Inflammatory macrophage treated with lipopolysaccharide for 4 hours (primary cell): ENCODE data around the gene FBXO10.
"Not testable (repeated sequence)": the region's sequence is repeated elsewhere in the genome, so short reads cannot be mapped to it uniquely, and the experiment has no call there.

ENCODE experiments used
- DNase-seq: peaks from one replicate; pipeline ENCODE4 v3.0.0-alpha.2; 2020

The FBXO10 gene

DNA sequence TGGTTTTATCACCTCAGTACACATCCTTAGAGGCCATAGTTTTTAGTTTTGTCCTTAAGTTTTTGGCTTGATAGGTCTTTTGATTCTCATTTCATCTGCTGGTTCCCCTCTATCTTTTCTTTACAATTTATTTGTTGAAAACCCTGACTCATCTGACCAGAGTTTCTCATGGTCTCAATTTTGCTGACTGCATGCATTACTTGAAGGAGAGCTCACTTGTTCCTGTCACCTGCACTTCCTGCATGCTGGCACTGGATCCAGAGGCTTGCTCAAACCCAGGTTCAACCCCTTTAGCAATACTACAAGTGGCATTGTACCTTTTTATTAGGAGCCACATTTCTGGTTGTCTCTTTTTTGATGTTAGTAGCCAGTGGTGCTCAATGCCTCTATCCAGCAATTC lies 26.7 kb downstream of the FBXO10 start:
- no peak for DNase-seq

DNA sequence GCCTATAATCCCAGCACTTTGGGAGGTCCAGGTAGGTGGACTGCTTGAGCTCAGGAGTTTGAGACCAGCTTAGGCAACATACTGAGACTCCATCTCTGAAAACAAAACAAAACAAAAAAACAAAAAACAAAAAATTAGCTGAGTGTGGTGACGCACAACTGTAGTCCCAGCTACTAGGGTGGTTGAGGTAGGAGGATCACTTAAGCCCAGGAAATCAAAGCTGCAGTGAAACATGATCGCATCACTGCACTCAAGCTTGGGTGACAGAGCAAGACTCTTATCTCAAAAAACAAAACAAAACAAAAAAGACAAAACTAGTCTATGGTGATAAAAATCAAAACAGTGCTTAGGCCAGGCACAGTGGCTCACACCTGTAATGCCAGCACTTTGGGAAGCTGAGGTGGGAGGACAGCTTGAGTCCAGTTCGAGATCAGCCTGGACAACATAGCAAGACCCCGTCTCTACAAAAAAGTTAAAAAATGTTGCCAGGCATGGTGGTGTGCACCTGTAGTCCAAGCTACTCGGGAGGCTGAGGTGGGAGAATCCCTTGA lies 28.8 kb downstream of the FBXO10 start:
- no peak for DNase-seq

DNA sequence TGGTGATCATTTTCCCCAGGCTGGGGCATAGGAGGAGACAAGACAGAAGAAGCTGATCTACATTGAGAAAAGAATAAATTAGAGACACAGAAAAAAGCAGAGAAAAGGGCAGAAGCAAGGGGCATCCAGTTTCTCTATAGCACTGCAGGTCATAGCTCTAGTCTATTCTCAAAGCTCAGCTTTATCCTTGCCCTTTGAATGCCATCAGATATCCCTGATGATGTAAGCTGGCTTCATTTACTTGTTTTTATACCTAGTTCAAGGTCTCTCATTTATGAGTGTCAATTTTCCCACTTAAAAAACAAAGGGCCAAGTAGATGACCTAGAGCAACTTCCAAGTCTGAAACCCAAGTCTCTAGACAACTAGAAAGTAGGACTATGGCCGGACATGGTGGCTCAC lies 32.7 kb downstream of the FBXO10 start:
- DNase-seq, result no peak

DNA sequence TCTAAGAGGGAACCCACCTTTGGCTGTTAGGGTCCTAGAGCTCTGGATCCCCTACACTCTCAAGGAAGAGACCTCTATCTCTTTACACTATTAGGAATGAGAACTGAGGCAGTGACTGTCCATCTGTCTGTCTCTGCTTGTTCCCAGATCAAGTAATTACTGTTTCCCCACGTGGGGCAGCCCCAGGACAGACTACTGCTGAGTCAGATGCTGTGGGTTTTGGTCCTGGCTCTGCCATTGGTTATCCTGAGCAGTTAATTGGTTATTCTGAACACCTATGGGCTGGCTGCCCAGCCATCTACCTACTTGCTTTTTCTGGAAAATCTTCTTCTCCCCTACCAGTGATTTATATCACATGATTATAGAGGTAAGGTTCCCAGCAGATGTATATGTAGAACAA lies 33.3 kb downstream of the FBXO10 start:
- DNase-seq, result no peak

DNA sequence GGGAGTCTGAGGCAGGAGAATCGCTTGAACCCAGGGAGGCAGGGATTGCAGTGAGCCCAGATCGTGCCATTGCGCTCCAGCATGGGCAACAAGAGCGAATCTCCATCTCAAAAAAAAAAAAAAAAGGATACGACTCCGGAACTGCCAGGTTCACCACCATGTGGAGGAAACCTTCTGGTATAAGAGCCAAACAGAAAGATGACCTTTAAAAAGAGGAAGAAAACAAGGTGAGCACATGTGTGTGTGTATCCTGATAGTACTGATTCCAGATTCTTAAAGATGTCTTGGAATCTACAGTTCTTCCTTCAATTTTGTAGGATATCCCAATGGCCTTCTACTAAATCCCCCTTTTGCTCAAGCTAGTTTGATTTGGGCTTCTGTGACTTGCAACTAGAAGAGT lies 33.7 kb downstream of the FBXO10 start:
- no peak for DNase-seq

DNA sequence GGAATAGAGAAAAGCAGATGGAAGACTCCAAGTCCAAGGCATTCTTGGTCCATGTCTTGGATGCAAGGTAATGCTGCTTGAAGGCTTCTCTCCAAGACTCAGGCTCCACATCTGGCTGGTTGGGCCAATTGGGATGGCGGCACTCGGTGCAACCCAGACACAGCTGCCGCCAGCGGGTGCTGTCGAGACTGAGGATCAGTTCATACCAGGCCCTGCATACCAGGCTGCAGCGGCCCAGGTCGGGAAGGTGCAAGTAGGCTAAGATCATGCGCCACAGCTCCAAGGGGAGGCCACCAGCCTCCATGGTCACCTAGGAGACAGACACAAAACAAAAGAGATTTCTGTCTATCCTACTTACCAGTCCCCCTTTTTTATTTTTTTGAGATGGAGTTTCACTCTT lies 34.7 kb downstream of the FBXO10 start:
- DNase-seq, result no peak

DNA sequence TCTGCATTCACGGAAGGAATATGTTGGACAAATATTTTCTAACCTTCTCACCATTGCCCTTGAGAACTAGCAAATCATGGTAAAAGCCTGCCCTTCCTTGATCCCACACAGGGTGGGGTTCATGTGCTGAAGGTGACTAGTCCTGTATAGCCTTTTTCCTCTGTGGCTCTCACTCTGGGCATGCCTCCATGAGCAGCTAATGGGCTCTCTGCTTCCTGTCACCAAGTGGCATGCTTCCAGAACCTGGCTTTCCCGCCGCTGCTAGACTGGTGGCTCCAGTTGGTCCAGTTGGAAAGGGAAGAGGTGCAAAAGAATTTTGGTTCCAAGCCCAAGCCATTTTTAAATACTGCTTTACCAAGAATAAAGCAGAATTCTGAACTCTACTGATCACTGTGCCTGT lies 35.5 kb downstream of the FBXO10 start:
- DNase-seq, result no peak

DNA sequence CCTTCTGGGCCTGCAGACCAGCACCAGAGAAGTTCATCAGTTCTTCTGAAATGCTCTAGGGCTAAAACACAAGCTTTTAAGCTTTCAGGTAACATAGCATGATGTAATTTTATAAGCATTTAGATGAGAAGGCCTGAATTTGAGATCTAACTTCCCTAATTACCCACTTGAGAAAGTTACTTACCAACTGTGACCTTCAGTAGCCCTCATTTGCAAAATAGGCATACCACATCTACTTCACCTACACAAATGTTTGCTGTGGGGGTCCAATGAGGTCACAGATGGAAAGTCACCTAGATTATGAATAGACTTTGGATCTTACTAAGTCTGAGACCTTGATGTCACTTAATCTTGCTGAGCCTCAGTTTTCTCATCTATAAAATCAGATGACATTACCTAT lies 36.5 kb downstream of the FBXO10 start:
- DNase-seq, result no peak

DNA sequence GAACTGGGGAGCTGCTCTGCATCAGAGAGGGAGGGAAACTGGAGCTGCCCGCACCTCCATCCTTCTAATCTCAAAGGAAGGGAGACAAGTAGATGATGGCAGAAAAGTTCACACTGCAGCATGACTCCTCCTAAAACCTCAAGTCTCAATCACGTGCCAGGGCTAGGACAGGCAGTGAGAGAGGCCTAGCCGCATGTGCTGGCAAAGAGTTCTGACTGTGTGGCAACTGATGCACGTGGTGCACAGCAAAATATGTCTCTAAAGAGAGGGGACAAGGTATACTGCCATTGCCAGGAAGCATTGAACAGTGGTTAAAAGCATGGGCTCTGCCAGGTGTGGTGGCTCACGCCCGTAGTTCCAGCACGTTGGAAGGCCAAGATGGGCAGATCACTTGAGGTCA lies 38.1 kb downstream of the FBXO10 start:
- no peak for DNase-seq

DNA sequence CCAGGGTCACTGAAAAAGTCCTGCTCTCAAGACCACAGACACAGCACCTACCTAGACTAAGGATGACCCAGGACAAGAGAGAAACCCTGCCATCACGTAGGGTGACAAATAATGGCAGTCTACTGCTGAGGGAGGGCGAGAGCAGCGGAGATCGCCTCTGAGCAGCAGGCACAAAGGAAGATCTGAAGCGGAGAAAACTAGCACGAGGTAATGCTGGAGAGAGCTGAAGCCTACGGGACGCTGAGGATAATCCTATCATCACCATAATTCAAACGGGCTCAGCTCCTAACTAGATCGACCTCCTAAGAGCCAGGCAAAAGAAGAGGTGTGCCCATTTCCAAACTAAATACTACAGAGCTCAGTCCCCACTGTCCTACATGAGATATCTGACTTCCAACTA lies 41.3 kb downstream of the FBXO10 start:
- no peak for DNase-seq

DNA sequence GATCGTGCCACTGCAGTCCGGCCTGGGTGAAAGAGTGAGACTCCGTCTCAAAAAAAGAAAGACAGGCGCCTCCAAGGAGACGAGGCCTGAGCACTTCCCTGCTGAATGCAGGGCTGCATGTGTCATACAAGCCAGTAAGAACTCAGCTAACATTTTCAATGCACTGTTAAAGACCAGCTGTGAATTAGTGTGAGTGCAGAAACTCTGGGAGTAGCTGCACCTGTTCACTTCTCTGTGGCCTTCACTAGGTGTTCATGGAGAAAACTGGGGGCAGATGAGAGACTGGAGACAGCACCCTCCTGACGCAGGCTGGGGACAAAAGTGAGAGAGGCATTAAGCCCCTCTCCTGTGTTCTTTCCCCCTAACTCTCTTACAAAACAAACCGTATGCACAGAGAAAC lies 41.8 kb downstream of the FBXO10 start:
- DNase-seq, result no peak

DNA sequence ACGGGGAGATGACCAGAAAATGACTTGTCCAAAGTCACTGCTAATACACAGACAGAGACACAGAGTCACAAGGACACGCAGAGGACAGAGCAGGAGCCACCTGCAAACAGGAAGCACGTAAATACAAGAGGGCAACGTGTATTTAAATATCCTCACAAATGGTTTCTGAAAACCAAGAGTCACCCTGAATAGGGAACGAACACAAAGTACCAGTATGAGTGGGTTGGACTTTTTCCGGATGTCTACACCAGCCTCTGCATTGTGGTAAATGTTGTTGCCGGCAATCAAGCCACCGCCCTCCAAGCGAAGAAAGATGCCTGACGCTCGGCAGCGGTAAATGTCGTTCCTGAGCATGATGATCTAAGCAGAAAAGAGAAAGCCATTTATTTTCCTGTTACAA lies 44.5 kb downstream of the FBXO10 start:
- peak; percentile 53 for DNase-seq

DNA sequence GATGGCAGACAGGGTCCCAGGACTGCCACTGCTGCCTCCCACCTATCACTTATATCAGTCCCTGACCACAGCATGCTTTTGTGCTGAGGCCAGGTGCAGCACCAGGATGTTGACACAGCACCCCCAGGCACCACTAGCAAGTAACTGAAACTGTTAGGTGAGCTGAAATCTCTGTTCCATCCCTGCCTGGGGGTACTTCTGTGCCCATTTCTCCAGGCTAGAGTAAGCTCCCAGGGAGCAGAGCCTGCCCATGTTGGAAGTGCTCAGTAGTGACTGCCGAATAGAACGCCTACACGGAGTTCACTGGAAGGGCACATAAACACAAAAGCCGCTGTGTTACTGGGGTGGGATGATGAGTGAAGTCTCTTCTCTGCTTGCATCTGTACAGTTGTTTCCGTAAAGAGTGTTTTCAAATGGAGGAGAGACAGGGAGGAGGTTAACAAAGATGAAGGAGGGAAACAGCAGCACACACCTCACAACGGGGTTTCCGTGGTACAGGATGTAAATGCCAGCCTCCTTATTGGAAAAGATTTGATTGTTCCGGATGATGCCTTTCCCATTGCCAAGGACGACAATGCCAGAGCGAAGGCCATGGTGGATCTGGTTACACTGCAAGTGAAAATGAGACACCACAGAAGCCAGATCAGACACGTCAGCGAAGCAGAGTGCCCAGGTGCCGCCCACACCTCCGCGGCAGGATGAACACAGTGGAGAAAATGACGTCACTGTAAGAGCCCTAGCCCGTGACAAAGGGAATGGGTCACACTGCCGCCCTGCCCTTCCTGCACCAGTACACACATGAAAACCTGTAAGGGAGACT lies 47.3 kb downstream of the FBXO10 start:
- no peak for DNase-seq

DNA sequence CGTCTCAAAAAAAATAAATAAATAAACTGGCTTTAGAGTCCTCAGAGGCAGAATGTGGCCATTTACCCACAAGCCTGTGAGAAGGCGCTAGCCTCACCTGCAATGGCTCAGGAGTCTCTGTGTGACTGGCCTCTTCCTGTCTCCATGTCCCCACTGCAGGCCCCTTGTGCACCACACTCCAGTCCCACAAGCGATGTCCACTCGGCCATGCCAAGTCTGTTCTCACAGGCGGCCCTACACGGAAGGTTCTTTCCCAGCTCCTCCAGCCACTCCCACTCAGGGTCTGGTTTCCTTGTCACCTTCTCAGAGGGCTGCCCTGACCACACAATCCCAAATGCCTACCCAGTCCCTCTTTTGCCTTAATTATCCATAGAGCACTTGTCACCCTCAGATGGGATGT lies 52.3 kb downstream of the FBXO10 start:
- DNase-seq, result no peak

DNA sequence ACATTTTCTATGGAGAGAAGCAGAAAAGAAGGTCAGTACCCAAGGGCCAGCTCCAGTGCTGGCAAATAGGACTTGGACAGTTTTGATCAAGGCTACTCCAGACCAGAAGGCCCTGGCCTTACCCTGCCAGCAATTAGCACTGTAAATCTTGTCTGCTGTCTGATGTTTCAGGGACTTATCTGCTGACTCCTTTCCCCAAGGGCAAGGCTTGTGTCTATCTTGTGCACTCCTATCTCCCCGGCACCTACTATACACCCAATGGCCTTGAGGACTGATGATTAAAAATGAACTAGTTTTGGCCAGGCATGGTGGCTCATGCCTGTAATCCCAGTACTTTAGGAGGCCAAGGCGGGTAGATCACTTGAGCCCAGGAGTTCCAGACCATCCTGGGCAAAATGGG lies 53.2 kb downstream of the FBXO10 start:
- DNase-seq, result no peak

DNA sequence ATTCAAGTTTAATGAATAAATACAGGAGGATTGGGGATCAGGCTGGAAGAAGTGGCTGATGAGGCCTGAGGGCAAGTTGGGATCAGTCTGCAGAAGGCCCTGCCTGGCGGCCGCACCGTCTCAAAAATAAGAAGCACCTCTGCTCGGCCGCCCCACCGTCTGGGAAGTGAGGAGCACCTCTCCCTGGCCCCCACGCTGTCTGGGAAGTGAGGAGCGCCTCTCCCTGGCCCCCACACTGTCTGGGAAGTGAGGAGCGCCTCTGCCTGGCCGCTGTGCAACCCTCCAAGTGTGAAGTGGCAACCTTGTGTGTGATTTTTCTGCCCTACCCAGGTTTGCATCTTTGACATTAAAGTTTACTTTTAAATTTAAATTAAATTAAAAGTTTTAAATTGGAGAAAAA lies 55.1 kb downstream of the FBXO10 start:
- no peak for DNase-seq

DNA sequence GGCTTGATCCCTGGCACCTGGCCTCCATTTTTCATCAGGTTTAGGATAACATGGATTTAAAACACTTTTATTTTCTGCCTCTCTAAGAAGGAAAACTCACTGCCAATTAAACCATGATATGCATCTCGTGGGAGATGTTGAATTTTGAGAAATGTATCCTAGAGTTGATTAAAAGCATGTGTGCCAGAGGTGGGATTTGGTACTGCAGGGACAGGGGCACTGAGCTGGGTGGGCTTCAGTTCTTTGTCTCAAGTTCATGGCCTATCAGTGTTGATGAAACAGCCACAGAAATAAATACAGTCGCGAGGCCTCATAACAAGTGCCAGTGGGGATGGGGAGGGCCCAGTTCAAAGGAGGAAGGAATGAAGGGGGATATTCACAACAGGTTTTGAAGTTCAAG lies 55.5 kb downstream of the FBXO10 start:
- no peak for DNase-seq

DNA sequence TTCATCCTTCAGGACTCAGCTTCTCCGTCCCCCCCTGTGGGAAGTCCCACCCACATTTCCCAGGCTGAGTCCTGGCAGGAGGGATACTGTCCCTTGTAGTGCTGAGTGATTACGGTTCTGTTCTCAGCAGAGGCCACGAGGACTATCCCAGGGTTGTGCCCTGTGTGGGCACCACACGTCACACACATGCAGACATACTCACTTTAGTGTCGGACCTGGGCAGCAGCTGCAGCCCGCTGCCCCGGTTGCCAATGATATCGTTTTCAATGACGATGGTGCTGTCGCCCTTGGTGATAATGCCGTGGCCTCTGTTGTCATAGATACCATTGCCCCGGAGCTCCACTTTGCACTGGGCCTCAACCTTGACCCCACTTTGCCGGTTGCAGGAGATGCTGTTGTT lies 58.3 kb downstream of the FBXO10 start:
- no peak for DNase-seq

DNA sequence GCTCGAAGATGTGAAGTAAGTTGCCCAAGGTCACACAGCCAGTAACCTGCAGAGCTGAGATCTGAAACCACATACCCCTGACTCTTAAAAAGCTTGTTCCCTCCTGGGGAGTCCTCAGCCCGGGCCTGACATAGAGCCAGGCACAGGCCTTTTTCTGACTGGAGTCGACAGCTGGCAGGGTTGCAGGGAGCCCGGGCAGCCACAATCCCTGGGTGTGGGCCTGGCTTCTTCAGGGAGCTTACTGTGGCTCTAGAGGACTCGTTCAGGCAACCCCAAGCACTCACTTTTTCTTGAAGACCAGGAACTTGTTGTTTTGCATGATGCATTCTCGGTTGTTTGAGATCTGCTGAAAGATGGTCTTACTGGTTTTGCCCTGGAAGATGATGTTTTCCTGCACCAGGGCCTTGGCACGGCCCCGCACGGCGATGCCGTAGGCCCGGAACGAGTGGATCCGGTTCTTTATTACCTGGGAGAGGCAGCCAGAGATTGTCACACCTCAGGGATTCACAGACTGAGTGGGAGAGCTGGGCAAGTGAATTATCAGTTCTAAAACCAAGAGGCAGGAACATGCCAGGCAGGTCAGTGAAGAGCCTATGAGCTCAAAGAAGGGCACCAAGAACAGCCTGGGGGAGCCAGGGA lies 60.4 kb downstream of the FBXO10 start:
- no peak for DNase-seq

DNA sequence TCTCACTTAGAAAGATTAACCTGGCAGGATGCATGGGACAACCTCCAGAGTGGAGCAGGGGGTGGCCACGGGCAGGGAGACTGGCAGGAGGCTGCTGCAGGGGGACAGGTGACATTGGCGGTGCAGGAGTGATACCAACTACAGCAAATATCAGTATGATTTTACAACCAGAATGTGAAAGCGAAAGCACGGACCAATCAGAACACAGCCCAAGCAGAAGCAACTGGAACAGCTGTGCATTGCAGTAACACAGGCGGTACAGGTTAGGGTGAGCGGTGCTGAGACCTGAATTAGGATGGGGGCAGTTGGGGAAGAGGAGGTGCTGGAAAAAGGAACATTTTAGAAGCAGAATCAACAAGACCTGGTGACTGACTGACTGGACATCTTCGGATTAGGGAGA lies 61.2 kb downstream of the FBXO10 start:
- DNase-seq, result no peak

DNA sequence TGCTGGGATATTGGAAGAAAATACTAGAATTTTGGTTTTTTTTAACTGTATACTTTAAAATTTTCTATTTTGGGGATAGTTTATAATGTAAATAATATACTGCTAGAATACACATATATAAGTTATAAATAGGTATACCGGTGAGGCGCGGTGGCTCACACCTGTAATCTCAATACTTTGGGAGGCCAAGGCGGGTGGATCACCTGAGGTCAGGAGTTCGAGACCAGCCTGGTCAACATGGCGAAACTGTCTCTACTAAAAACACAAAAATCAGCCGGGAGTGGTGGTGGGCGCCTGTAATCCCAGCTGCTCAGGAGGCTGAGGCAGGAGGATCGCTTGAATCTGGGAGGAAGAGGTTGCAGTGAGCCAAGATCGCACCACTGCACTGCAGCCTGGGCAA lies 61.8 kb downstream of the FBXO10 start:
- DNase-seq, result not testable (repeated sequence)

DNA sequence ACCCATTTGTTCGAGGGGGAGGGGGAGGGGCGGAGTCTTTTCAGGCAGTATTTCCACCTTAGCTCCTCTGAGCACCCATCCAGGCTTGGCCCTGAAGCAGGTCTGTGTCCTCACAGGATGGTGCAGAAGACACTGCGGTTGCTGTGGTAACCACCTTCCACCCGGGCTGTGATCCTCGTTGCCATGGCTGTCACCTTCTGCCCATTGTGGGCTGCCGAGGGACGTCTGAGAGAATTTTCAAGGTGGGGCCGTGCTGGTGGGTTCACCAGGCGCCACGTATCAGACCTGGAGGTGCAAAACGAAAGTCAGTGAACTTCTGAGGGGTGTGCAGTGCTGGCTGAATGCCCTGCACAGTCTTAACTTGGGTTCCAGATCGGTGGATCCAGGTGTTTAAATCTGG lies 63.7 kb downstream of the FBXO10 start:
- no peak for DNase-seq

DNA sequence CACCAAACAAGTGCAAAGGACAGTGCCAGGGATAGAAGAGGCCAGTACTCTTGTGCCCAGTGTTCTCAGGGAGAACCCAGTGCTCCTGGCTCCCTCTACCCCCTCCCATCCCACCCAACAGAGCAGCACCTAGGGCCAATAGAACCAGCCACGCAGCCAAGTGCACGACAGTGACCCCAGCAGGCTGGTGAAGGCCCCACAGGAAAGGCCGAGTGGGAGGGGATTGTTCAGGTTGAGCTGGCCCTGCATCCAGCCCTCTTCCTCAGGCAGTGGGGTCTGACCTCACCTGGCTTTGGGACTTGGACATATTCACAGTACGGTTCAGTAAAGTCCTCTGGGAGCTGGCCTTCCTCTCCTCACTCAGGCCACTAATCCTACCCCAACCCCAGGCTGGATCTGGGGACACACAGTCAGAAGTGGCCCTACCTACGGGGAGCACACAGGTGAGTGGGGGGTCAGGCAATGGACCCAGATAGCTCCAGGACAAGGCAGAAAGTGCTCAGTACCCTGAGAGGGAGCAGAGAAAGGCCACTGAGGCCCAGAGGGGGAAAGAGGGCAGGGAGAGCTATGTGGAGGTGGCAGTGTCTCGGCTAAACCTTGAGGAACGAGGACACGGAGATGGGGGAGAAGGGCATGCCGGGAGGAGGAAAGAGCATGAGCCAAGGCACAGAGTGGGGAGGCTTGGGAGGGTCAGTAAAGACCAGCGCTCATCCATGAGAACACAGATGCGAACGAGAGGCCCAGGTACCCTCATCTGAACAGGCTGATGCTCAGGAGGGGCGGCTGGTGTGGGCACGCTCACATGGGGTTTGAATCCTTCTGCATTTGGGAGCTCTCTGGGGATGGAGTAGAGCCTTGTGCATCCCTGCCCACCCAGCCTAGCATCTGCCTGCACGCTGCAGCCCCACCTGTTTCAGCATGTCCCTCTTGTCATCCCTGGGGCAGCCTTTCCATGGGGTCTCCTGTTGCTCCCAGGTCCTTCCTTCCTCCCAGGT lies 64.9 kb downstream of the FBXO10 start:
- DNase-seq, result no peak
